Loucy (cell line): ENCODE measurements around the gene RPL28.

Experiments used
- H2AFZ ChIP-seq: fragments of 200-600 bp; sonication (generic); 2 replicates; pipeline ENCODE4 v1.6.0; 2016; ENCODE audit warnings: antibody characterized with exemption, mild to moderate bottlenecking, low read length, moderate library complexity
- H3F3A ChIP-seq: fragments of 200-600 bp; 2 replicates; pipeline ENCODE4 v1.6.0; 2016; ENCODE audit warnings: antibody characterized with exemption, low read depth, mild to moderate bottlenecking
- H3K27me3 ChIP-seq: fragments of 200-600 bp; sonication (generic); 2 replicates; pipeline ENCODE4 v1.6.1; 2014; ENCODE audit warnings: low read length, mild to moderate bottlenecking; ENCODE audit not compliant: insufficient read depth, poor library complexity, severe bottlenecking
- H3K36me3 ChIP-seq: fragments of 200-600 bp; sonication (generic); 2 replicates; pipeline ENCODE4 v1.6.1; 2016; ENCODE audit warnings: low read length; ENCODE audit not compliant: insufficient read depth
- H3K4me1 ChIP-seq: fragments of 200-600 bp; sonication (generic); 2 replicates; pipeline ENCODE4 v1.5.1; 2014; ENCODE audit warnings: low read length, mild to moderate bottlenecking; ENCODE audit not compliant: insufficient read depth, poor library complexity, severe bottlenecking
- H3K4me2 ChIP-seq: fragments of 200-600 bp; sonication (generic); 2 replicates; pipeline ENCODE4 v1.6.0; 2014; ENCODE audit warnings: antibody characterized with exemption, low read length, low read depth, mild to moderate bottlenecking; ENCODE audit not compliant: poor library complexity, severe bottlenecking
- H3K4me3 ChIP-seq: fragments of 200-600 bp; sonication (generic); 2 replicates; pipeline ENCODE4 v1.5.1; 2014; ENCODE audit warnings: low read length, mild to moderate bottlenecking, mixed read lengths; ENCODE audit not compliant: poor library complexity, severe bottlenecking
- H3K79me2 ChIP-seq: fragments of 200-600 bp; sonication (generic); 2 replicates; pipeline ENCODE4 v1.6.1; 2014; ENCODE audit warnings: low read length; ENCODE audit not compliant: insufficient read depth
- H3K9ac ChIP-seq: fragments of 200-600 bp; sonication (generic); 2 replicates; pipeline ENCODE4 v1.6.0; 2014; ENCODE audit warnings: mild to moderate bottlenecking, low read depth, low read length, moderate library complexity; ENCODE audit not compliant: poor library complexity, severe bottlenecking
- H3K9me2 ChIP-seq: fragments of 200-600 bp; sonication (generic); replicated peaks from 2 replicates; pipeline ENCODE4 v1.6.1; 2016; ENCODE audit warnings: low read depth, low read length, mixed read lengths
- H3K9me3 ChIP-seq: fragments of 200-600 bp; sonication (generic); 2 replicates; pipeline ENCODE4 v1.6.1; 2014; ENCODE audit warnings: mild to moderate bottlenecking, antibody characterized with exemption, low read length, low read depth; ENCODE audit not compliant: insufficient read depth
- H4K20me1 ChIP-seq: fragments of 200-600 bp; sonication (generic); 2 replicates; pipeline ENCODE4 v1.6.0; 2014; ENCODE audit warnings: antibody characterized with exemption, low read length, mild to moderate bottlenecking; ENCODE audit not compliant: insufficient read depth, poor library complexity, severe bottlenecking
- EZH2phosphoT487 ChIP-seq: fragments of 200-600 bp; IDR thresholded peaks from 2 replicates; pipeline ENCODE4 v1.6.1; 2018; ENCODE audit warnings: antibody characterized with exemption, mild to moderate bottlenecking, moderate library complexity, borderline replicate concordance
- TF ChIP-seq, protein P1 (sequence below): fragments of 200-600 bp; sonication (generic); conservative IDR thresholded peaks from 2 replicates; pipeline ENCODE4 v1.5.1; 2014; ENCODE audit warnings: mild to moderate bottlenecking, antibody characterized with exemption, low read length

Gene RPL28

DNA sequence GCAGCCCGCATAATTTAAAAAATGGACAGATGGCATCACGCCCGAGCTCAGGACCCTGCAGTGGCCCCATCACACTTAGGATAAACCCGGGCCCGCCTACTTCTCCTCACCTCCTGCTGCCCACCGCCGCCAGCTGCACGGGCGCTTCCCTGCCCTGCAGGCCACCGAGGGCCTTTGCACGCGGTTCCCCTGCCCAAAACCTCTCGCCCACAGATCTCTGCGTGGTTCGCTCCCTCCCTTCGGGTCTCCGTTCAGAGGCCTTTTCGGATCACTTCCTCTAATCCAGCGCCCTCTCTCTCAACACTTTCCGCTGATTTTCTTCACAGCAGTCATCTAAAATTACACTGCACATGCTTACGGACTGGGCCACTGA lies 55.6 kb downstream of the RPL28 start:
- Histone ChIP-seq H3K9me2 (no peaks in the 10 kb centered on the region), H3K9me3 (no peaks in the 10 kb centered on the region), H4K20me1 (no peaks in the 10 kb centered on the region), H3K9ac (no peak overlapping the region), H3K79me2 (no peaks in the 10 kb centered on the region), H3K4me3 (no peak overlapping the region), H3K4me2 (no peak overlapping the region), H3K36me3 (no peaks in the 10 kb centered on the region), H3F3A (no peaks in the 10 kb centered on the region), H3K27me3 (no peaks in the 10 kb centered on the region), H3K4me1 (no peaks in the 10 kb centered on the region), H2AFZ (no peak overlapping the region)
- TF ChIP-seq, protein P1, sequence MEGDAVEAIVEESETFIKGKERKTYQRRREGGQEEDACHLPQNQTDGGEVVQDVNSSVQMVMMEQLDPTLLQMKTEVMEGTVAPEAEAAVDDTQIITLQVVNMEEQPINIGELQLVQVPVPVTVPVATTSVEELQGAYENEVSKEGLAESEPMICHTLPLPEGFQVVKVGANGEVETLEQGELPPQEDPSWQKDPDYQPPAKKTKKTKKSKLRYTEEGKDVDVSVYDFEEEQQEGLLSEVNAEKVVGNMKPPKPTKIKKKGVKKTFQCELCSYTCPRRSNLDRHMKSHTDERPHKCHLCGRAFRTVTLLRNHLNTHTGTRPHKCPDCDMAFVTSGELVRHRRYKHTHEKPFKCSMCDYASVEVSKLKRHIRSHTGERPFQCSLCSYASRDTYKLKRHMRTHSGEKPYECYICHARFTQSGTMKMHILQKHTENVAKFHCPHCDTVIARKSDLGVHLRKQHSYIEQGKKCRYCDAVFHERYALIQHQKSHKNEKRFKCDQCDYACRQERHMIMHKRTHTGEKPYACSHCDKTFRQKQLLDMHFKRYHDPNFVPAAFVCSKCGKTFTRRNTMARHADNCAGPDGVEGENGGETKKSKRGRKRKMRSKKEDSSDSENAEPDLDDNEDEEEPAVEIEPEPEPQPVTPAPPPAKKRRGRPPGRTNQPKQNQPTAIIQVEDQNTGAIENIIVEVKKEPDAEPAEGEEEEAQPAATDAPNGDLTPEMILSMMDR = no peak
- TF ChIP-seq EZH2phosphoT487 = no peak

DNA sequence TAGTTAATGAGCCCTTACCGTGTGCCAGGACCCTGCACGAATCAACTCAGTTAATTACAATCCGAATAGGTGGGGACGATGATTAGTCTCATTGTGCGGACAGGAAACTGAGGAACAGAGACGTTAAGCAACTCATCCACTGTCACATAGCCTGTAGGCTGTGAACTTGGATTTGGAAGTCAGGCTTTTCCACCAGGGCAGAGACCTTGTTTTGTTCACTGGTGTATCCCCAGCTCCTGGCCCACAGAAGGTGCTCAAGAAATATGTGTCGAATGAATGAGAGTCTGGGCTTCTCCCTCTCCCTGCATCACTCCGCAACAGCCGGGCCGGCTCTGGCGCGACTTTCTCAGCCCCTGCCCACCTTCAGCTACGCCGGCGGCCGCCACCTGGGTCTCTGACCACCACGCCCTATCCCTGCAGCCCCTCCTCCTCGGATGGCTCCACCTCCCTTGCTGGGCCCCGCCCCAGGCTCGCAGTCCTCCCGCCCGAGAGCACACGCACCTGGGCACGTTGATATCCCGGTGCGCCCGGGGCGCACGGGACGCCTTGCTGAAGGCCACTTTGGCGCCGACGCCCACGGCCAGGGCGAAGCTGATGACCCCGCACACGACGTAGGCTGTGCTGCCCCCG lies 56.1 kb downstream of the RPL28 start:
- no peak overlapping the region for H3K9ac ChIP-seq
- no peaks in the 10 kb centered on the region for H3K9me2 ChIP-seq
- no peaks in the 10 kb centered on the region for H4K20me1 ChIP-seq
- H3K4me2 ChIP-seq = no peak overlapping the region
- no peak overlapping the region for H2AFZ ChIP-seq
- TF ChIP-seq, protein P1 = no peak
- no peak for TF ChIP-seq EZH2phosphoT487
- no peaks in the 10 kb centered on the region for H3K79me2 ChIP-seq
- no peak overlapping the region for H3K4me3 ChIP-seq
- no peaks in the 10 kb centered on the region for H3K27me3 ChIP-seq
- no peaks in the 10 kb centered on the region for H3K9me3 ChIP-seq
- no peaks in the 10 kb centered on the region for H3K4me1 ChIP-seq
- no peaks in the 10 kb centered on the region for H3K36me3 ChIP-seq
- no peaks in the 10 kb centered on the region for H3F3A ChIP-seq

DNA sequence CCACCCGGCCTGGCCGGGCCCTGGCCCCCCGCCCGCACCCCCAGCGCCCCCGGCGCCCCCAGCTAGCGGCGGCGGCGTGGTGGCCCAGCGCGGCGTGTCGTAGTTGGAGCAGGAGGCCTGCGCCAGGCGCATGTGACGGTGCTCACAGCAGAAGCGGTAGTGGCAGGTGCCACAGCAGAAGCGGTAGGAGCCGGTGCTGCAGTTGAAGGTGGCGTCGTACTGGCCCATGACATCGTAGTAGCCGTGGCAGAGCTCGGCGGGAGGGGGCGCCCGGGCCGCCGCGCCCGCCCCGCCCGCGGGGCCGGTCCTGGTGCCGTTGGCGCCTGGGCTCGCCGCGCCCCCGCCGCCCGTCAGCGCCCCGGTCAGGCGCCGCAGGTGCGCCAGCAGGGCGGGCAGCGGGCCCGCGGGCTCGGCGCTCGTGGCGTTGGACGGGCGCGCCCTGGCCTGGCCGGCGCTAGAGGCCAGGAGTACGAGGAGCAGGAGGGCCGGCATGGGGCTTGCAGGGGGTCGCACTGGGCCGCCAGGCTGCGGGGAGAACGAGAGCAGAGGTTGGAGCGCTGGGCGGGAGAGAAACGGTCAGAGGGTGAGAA lies 56.7 kb downstream of the RPL28 start:
- H3K4me3 ChIP-seq = no peak overlapping the region
- H3K27me3 ChIP-seq = no peaks in the 10 kb centered on the region
- H3K79me2 ChIP-seq = no peaks in the 10 kb centered on the region
- H3K9me2 ChIP-seq = no peaks in the 10 kb centered on the region
- H3K9me3 ChIP-seq = no peaks in the 10 kb centered on the region
- no peak overlapping the region for H3K9ac ChIP-seq
- H4K20me1 ChIP-seq = no peaks in the 10 kb centered on the region
- no peak for TF ChIP-seq EZH2phosphoT487
- TF ChIP-seq, protein P1 = no peak
- H3K4me2 ChIP-seq = no peak overlapping the region
- H2AFZ ChIP-seq = no peak overlapping the region
- no peaks in the 10 kb centered on the region for H3K4me1 ChIP-seq
- no peaks in the 10 kb centered on the region for H3K36me3 ChIP-seq
- H3F3A ChIP-seq = no peaks in the 10 kb centered on the region
